ENCODE data around the gene NEK4.

The NEK4 gene

DNA sequence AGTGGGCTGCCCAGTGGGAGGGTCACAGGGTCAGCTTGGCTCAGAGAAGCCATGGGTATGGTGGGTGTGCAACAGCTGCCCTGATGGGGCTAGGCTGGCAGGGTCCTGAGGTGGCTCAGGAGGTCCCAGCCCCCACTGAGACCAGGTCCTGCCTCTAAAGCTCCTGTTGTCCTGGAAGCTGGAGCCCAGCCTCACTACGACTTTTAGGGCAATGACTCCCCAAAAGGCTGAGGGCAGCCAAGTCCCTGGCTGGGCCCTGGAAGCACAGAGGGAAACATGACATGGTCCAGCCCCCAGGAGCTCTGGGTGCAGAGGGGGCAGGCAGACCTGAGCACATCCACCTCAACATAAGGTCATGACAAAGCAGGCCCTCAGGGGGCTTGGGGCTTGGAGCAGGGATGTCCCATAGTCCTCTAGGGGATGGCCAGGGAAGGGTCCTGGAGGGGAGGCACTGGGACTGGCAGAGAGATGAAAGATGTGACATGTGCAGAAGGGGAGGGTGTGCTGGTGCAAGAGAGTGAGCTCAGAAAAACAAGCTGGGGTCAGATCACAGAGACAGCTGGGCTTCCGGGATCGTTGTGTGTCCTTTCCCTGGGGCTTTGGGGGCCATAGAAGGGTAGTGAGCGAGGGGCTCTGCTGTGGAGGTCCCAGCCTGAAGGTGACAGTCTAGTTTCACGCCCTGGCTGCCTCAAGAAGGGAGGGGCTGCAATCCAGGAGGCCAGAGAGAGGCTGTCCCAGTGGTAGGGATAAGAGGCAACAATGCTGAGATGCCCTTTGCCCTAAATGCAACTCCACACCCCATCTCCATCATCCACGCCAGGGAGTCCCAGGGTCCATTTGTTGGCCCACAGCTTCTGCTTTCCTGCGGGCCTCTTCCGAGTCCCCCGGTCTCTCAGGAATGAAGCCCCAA, 23.2 kb upstream of the NEK4 start:
- in situ Hi-C loops (cut with MboI; ENCODE audit: low sequenced_read_pairs) = no loop called here

DNA sequence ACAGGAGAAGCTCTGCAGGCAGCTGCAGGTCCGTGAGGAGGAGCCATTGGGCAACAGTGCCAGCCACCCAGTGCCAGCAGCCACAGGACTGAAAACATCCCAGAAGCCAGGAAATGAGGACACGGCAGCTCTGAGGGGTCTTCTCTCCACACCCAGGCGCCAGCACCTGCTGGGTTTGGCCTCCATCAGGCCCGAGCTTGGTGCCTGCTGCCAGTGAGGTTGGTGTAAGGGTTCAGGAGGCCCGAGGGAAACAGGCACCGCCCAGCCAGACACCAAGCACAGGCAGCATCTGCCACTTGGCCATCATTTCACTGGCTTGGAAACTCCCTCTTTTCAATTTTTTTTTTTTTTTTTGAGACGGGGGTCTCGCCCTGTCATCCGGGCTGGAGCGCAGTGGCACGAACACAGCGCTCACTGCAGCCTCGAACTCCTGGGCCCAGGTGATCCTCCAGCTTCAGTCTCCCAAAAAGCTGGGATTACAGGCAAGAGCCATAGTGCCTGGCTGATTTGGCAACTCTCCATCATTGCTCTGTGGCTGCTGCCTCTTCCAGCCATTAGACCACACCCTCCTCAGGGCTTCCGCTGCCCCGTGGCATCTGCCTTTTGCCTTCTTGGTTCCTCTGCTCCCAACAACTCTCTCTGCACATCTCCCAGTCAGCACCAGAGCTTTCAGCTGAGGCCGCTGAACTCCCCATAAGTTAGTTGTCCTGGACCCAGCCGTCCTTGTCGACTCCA, 22.4 kb upstream of the NEK4 start:
- in situ Hi-C loops (cut with MboI; ENCODE audit: low sequenced_read_pairs) = no loop called here

DNA sequence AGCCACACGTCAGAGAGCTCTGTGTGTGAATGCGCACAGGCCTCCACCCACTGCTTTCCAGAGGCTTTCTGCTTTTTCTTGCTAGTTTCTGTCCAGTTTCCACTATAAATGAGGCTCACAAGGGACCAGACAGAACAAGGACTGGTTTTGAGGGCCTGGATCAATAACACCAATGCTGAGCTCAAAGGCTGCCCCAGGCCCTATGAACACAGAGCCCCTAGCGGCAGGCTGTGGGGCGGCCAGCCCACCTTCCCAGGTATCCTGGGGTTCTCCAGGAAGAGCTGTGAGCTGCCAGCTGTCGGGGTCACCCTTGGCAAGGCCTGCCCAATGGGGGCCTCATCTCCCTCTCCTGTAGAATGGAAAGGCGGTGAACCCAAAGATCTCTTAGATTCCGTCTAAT, 21.7 kb upstream of the NEK4 start:
- in situ Hi-C loops (cut with MboI; ENCODE audit: low sequenced_read_pairs) = no loop called here

DNA sequence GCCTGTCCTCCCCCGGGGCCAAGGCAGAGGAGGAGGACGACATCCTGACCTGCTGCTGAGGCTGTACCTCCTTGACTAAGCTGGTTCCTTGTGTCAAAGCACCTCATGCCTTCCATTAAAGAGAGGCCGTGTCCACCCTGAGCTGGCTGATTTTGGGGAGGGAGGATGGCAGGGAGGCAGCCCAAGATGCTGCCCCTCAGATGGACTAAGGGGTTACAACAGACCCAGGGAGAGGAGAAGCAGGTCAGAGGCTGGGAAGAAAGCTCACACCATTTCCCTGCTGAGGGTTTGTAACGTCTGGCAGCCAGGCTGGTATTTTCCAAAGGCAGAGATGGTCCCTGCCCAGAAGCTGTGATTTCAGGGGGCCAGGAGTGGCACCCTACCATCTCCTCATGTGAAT, 21.2 kb upstream of the NEK4 start:
- in situ Hi-C loops (cut with MboI; ENCODE audit: low sequenced_read_pairs) = no loop called here

DNA sequence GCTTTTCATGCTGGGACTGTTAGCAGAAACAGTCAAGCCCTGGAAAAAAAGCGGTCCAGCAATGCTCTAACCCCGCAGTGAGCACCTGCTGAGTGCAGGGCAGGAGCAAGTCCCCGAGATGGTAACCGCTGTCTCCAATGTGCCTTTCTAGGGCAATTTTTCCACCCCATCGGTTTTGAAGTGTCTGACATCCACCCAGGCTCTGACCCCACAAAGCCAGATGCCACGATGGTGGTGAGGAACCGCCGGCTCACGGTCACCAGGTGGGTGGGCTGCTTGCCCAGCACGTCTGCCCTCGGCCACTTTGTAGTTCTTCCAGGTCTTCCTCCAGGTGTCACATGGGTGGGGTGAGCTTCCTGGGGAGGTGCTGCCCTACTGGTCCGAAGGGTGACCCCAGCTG, 20.6 kb upstream of the NEK4 start:
- in situ Hi-C loops (cut with MboI; ENCODE audit: low sequenced_read_pairs) = no loop called here

DNA sequence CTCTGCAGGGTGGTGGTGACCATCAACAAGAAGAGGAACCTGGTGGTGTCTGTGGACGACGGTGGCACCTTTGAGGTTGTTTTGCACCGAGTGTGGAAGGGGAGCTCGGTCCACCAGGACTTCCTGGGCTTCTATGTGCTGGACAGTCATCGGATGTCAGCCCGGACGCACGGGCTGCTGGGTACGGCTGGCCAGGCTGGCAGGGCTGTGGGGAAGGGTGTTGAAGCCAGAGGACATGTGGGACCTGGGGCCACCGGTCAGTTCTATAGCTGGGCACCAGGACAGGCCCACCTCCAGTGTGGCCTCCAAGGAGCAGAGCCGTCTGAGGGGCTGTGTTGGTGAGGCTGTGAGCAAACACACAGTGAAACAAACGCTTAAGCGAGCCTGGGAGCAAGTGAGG, 20.0 kb upstream of the NEK4 start:
- in situ Hi-C loops (cut with MboI; ENCODE audit: low sequenced_read_pairs) = no loop called here

DNA sequence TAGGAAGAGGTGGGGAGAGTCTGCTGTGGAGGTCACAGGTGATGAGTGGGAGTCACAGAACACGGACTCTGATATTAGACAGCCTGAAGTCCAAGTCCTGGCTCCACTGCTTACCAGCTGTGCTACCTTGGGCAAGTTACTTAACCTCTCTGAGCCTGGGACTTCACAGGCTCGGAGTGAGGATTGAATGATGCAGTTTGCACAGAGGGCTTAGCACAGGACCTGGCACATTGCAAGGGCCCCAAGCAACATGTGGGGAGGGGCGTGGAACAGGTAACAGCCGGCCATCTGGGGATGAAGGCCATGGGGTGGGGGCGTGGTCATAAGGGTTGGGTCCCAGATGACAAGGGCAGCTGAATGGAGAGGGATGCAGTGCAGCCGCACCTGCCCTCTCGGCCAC, 19.6 kb upstream of the NEK4 start:
- in situ Hi-C loops (cut with MboI; ENCODE audit: low sequenced_read_pairs) = no loop called here

DNA sequence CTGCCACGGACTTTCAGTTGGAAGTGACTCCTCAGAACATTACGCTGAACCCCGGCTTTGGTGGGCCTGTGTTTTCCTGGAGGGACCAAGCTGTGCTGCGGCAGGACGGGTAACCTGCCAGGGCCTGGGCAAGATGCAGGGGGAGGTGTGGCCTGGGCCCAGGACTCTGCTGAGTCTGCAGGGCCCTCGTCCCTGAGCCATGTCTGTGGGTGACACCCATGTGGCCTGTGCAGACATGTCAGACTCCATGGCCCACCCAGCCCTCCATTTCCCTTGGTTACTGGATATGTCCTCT, 19.0 kb upstream of the NEK4 start:
- in situ Hi-C loops (cut with MboI; ENCODE audit: low sequenced_read_pairs) = no loop called here

DNA sequence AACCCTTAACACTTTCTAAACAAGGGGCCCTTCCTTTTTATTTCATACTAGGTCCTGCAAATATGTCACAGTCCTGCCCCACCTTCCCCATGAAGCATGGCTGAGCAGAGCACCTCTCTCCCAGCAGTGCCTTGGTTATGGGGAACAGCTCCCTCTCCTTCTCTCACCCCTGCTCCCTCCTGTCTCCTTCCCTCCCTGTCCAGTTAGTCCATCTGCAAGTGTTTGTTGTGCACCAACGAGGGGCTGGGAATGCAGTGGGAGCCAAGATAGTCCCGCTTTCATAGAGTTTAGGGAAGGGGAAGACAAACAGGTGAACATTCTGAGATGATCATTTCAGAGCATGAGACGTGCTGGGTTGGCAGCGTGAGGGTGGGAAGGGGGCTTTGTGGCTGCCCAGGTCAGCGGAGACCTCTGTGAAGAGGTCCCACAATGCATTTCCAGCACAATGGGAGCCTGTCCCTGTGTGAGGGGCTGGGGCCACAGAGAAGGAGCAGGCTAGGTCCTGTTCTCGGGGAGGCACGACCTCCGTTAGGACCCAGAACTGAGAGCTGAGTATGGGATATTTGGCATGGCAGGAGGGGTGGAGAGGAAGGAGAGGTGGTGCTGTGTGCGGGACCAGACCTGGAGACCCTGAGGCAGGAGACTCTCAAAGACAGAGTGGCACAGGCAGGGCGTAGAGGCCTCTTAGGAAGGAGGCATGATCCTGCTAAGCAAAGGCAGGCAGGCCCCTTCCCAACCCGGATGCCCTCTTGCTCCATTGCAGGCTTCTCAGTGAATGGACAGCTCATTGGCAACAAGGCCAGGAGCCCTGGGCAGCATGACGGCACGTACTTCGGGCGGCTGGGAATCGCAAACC, 18.4 kb upstream of the NEK4 start:
- in situ Hi-C loops (cut with MboI; ENCODE audit: low sequenced_read_pairs) = no loop called here

DNA sequence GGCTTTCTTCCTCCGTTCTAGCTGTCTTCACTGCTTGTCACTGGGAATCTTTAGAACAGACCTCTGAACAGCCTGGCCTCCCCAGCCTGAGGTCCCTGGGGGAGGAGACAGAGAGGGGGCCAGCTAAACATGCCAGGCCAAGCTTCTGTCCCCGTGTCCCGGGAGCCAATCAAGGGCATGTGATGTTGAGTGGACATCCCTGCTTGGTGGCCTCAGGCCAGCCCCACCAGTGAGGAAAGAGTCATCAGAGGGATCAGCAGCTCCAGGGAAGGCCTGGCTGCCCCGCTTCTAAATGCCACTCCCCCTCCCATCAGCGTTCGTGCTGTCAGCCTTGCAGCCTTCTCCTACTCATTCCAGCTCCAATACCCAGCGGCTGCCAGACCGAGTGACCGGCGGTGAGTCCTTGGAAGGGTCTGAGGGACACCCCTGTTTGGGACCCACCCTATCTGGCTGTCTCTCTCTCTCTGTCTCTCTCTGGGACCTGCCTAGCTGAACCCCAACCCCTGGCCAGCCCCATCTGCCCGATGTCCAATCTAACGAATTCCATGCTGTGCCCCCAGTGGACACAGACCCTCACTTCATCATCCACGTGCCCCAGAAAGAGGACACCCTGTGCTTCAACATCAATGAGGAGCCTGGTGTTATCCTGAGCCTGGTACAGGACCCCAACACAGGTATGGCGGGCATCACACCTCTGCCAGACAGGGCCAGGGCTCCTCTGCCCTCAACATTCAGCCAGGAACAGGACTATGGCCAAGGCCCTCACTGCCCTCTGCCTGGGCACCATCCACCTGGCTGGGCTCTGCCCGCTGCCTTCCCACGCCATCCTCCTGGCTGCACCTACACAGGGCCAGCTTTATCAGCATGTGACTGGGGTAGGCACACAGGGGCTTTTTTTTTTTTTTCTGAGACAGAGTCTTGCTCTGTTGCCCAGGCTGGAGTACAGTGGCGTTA, 17.2 kb upstream of the NEK4 start:
- in situ Hi-C loops (cut with MboI; ENCODE audit: low sequenced_read_pairs) = no loop called here

DNA sequence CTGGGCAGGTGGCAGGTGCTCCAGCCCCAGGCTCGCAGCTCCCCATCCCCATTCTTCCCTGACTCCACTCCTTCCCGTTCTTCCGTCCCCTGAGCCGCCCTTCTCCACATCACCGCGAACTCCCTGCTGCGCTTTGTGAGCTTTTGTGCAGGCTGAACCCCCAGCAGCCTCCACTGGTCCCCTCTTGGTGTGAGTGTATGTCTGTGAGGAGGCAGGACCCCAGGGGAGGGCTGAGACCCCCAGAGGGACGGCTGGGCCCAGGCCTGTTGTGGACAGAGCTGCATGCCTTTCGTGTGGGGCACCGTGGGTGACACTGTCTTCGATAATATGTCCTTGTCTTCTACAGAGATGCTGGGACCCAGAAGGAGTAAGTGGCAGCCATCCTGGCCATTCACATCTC, 16.5 kb upstream of the NEK4 start:
- in situ Hi-C loops (cut with MboI; ENCODE audit: low sequenced_read_pairs) = no loop called here

DNA sequence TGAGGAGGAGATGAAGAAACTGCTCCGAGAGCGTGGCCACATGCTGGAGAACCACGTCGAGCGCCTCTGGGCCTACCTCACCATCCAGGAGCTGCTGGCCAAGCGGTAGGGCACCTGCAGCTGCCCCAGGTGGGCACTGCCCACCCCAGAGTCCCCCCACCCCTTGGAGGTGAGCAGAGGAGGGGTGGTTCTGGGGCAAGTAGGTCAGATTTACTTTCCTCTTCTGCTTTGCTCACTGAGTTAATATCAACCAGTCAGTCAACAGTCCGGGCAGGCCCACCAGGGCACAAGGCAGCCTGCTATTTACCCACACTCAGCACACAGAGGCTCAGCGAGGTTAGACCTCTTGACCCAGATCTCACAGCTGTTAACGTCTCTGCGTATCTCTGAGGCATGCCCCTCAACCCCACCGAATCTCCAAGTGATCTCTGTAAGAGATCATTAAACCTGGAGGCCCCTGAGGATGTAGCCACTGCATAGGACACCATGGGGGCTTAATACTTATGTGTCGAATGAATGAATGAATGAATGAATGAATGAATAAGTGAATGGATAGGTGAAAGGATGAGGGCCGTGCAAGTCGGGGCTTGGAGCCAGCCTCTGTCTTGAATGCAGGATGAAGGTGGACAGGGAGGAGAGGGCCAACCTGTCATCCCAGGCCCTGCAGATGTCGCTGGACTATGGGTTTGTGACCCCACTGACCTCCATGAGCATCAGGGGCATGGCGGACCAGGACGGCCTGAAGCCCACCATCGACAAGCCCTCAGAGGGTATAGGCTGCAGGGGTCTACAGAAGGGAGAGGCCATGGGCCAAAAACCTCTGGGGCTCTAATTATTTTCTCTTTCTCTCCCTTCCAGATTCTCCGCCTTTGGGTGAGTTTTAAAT, 15.8 kb upstream of the NEK4 start:
- in situ Hi-C loops (cut with MboI; ENCODE audit: low sequenced_read_pairs) = no loop called here

DNA sequence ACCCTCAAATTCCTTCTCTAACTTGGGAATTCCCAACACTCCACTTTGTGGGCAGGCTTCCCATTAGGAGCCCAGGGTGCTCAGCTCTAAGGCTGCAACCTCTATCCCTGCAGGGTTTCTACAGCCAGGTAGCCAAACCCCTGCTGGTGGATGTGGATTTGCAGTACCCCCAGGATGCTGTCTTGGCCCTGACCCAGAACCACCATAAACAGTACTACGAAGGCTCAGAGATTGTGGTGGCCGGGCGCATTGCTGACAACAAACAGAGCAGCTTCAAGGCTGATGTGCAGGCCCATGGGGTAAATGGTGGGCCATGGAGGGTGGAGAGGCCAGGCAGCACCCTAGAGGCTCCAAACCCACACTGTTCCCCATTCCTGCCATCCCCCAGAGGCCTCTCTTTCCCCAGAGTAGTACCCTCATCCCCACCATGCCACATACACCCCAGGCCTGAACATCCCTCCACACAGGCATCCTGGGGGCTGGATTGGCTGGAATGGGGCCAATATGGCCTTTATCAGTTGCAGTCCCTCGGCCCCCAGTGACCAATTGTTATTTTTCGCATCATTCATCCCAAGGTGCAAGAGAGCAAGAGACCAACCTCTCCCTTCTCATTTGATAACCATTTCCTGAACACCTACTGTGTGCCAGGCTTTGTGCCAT, 14.3 kb upstream of the NEK4 start:
- in situ Hi-C loops (cut with MboI; ENCODE audit: low sequenced_read_pairs) = no loop called here

DNA sequence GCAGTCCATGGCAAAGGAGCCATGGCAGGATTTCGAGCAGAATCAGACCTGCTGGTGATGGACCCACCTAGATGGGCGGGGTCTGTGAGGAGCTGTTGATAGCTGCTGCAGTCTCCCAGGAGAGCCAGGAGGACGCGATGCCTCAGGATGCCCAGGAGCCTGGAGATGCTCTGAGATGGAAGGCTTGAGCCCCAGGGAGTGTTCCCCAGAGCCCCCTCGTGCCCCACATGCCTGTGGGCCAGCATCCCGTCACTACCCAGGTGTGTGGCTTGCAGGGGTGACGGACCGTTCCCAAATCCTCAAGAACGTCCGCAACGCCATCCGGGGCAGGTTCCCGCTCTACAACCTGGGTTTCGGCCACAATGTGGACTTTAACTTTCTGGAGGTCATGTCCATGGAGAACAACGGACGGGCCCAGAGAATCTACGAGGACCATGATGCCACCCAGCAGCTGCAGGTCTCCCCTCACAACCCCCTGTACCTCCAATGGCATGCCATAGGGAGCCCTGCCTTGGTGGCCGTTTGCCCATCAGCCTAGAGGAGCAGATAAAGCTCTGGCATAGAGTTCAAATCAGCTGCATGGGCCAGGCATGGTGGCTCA, 13.4 kb upstream of the NEK4 start:
- in situ Hi-C loops (cut with MboI; ENCODE audit: low sequenced_read_pairs) = no loop called here

DNA sequence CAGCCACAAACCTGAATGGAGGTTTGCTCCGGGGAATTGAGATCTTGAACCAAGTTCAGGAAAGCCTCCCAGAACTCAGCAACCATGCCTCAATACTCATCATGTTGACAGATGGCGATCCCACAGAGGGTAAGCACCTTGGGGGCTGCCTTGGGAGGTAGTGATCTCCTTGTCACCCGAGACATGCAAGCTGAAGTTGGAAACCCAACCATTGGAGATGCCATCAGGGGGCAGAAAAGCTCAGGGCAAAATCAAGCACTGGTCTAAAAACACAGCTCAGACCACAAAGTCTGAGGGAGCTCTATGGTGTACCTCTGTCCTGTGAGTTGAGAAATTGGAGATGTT, 12.4 kb upstream of the NEK4 start:
- in situ Hi-C loops (cut with MboI; ENCODE audit: low sequenced_read_pairs) = no loop called here

DNA sequence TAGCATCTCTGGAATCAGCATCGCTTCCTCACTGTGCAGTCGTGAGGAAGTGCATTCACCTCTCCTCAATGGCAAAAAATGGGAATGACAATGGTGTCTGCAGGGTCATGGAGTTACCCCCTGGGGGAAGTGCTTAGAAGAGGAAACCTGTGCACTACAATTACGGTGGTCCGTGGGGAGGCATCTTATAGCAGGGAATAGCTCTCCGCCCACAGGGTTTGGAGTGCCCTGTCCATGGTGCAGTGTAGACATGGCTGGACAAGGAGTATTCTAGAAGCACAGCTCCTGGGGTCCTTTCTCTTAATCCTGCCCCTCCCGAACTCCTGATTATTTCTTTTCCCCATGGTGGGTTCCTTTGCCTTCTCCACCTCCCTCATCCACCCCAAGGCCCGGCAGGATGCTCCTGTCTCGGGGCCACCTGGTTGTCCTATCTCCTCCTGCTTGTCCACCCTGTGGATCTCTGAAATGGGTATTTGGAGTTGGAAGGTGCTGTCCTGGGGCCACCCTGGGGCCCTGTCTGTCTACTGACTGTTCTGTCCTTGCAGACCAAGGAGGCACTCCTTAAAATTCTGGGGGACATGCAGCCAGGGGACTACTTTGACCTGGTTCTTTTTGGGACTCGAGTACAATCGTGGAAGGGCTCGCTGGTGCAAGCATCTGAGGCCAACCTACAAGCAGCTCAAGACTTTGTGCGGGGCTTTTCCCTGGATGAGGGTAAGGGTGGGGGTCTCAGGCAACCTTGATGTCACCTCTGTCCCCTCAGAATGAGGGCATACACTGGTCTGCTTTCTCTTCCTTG, 11.9 kb upstream of the NEK4 start:
- in situ Hi-C loops (cut with MboI; ENCODE audit: low sequenced_read_pairs) = no loop called here

DNA sequence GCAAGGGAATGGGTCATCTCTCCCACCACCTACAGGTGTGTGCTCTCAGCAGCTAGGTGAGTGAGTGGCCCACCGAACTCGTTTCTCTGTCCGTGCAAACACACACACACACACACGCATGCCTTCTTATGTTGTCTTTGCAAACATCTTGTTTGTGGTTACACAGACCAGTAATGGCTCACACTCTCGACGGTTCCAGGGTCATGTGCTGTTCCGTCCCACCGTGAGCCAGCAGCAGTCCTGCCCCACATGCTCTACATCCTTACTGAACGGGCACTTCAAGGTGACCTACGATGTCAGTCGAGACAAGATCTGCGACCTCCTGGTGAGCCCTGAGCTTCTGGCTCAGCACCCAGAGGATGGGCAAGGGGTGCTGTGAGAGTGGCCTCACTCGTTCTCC, 11.0 kb upstream of the NEK4 start:
- in situ Hi-C loops (cut with MboI; ENCODE audit: low sequenced_read_pairs) = no loop called here

All from HL-60/S4 (cell line).